ENCODE results near the gene PRSS27.

Gene PRSS27
- total RNA-seq, result 2.1 to 3.2 reads per million in 2 donors

GRCh38 chr16:2720064-2720457 lies at the start of gene PRSS27:
Gene PRSS27, minus strand, starts transcription at chr16:2720224. Its CDS starts 64 bp downstream, at chr16:2720160.
- no peak for DNase-seq

DNA sequence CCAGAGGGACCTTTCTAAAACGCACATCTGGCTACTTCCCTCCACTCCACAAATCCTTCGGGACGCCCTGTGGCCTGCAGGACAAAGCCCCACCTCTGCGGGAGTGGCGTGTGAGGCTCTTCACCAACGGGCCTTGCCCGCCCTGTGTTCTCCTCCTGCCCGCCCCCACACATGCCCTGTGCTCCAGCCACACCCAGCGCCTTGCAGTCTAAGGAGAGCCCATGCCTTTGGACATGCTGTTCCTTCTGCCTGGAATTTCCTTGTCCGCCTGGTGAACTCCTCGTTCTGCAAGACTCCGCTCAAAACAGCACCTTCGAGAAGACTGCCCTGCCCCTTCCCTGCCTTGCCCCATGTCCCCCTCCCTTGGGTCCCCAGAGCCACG lies 49.6 kb upstream of the PRSS27 start:
- DNase-seq, result no peak

DNA sequence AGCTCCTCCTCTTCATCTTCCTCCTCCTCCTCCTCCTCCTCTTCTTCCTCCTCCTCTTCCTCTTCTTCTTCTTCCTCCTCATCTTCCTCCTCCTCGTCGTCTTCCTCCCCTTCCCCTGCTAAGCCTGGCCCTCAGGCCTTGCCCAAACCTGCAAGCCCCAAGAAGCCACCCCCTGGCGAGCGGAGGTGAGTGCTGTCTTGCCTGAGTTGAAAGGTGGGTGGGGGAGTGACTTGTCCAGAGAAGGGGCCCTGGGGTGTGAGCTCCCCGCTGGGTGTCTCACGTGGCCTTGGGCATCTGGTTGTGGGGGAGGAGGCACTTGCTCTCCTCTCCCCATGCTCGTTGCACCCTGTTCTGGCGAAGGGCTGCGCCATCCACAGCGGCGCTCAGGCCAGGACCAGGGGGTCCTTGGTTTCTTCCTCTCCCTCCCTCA lies 49.1 kb upstream of the PRSS27 start:
- DNase-seq, result no peak

DNA sequence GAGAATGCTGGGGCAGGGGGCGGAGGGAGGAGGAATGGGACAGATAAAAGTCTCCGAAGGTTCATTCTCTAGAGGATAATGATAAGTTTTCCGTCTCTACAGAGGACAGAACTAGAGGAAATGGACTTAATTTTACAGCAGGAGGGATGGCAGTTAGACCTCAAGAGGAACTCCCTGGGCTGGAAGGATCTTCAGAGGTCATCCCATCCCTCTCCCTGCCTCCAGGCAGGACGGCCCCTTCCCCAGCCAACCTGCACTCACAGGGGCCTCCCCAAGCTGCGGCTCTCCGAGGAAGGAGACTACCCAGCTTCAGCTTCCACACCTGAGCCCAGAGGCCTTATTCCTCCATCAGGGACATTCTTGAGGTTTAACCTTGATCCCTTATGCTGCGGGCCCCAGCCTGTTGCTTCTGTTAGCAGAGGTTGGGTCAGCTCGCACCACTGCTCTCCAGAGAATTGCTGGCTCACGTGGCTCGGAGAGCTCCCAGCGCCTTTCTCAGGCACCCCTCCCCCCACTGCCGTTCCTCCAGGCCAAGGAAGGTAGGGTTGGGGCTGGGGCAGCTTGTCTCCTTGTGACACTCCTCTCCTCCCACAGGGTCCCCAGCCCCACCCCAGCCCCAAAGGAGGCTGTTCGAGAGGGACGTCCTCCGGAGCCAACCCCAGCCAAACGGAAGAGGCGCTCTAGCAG lies 48.5 kb upstream of the PRSS27 start:
- DNase-seq, result no peak

- no peak for DNase-seq
Observed at GRCh38 chr16:2767891-2768290, 47.9 kb upstream of the PRSS27 start.

DNA sequence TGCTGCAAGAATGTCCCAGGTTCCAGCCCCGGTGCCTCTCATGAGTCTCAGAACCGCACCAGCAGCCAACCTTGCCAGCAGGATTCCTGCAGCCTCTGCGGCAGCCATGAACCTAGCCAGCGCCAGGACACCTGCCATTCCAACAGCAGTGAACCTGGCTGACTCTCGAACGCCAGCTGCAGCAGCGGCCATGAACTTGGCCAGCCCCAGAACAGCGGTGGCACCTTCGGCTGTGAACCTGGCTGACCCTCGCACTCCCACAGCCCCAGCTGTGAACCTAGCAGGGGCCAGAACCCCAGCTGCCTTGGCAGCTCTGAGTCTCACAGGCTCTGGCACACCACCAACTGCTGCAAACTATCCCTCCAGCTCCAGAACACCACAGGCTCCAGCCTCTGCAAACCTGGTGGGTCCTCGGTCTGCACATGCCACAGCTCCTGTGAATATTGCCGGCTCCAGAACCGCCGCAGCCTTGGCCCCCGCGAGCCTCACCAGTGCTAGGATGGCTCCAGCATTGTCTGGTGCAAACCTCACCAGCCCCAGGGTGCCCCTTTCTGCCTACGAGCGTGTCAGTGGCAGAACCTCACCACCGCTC lies 47.2 kb upstream of the PRSS27 start:
- no peak for DNase-seq

GRCh38 chr16:2766430-2767139 lies 46.6 kb upstream of the PRSS27 start:
- DNase-seq, result no peak

DNA sequence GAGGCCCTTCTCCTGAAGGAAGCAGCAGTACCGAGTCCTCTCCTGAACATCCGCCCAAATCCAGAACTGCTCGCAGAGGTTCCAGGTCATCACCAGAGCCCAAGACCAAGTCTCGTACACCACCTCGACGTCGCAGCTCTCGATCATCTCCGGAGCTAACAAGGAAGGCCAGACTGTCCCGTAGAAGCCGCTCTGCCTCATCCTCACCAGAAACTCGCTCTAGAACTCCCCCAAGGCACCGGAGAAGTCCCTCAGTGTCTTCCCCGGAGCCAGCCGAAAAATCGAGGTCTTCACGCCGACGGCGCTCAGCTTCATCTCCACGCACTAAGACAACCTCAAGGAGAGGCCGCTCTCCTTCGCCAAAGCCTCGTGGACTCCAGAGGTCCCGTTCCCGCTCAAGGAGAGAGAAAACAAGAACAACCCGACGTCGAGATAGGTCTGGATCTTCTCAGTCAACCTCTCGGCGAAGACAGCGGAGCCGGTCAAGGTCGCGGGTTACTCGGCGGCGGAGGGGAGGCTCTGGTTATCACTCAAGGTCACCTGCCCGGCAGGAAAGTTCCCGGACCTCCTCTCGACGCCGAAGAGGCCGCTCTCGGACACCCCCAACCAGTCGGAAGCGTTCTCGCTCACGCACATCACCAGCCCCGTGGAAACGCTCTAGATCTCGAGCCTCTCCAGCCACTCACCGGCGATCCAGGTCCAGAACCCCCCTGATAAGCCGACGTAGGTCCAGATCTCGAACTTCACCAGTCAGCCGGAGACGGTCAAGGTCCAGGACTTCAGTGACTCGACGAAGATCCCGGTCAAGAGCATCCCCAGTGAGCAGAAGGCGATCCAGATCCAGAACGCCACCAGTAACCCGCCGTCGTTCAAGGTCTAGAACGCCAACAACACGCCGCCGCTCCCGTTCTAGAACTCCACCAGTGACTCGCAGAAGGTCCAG lies 45.7 kb upstream of the PRSS27 start:
- DNase-seq, result no peak

- DNase-seq, result no peak
Observed at GRCh38 chr16:2764718-2765117, 44.7 kb upstream of the PRSS27 start.

- no peak for DNase-seq
Observed at GRCh38 chr16:2763173-2763572, 43.1 kb upstream of the PRSS27 start.

GRCh38 chr16:2762711-2763110 lies 42.7 kb upstream of the PRSS27 start:
- no peak for DNase-seq

DNA sequence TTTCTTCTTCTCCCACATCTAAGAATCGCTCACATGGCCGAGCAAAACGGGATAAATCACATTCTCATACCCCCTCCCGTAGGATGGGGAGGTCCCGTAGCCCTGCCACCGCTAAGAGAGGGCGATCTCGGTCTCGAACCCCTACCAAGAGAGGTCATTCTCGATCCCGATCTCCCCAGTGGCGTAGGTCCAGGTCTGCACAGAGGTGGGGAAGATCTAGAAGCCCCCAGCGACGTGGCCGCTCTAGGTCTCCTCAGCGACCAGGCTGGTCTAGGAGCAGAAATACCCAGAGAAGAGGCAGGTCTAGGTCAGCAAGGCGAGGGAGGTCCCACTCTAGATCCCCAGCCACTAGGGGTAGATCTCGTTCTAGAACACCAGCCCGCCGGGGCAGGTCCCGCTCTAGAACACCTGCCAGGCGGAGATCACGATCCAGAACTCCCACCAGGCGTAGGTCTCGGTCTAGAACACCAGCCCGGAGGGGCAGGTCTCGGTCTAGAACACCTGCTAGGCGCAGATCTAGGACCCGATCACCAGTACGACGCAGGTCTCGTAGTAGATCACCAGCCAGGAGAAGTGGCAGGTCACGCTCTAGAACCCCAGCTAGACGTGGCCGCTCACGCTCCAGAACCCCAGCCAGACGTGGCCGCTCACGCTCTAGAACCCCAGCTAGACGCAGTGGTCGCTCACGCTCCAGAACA lies 42.0 kb upstream of the PRSS27 start:
- DNase-seq, result no peak

- DNase-seq, result no peak
Observed at GRCh38 chr16:2761472-2761871, 41.4 kb upstream of the PRSS27 start.

DNA sequence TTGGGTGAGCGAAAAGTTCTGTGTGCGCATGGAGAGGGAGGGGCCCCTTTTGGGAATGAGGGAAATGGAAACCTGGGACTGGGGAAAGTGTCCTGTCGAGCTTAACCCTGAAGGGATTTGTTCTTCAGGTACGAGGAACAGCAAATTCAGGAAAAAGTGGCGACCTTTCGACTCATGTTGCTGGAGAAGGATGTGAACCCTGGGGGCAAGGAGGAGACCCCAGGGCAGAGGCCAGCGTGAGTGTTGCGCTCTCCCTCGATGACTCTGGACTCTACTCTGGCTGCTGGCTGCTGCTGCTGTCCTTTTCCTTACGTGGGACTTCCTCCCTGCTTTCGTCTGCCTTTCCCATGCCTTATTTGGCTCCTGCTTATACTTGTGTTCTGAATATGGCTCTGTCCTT lies 37.3 kb upstream of the PRSS27 start:
- no peak for DNase-seq

DNA sequence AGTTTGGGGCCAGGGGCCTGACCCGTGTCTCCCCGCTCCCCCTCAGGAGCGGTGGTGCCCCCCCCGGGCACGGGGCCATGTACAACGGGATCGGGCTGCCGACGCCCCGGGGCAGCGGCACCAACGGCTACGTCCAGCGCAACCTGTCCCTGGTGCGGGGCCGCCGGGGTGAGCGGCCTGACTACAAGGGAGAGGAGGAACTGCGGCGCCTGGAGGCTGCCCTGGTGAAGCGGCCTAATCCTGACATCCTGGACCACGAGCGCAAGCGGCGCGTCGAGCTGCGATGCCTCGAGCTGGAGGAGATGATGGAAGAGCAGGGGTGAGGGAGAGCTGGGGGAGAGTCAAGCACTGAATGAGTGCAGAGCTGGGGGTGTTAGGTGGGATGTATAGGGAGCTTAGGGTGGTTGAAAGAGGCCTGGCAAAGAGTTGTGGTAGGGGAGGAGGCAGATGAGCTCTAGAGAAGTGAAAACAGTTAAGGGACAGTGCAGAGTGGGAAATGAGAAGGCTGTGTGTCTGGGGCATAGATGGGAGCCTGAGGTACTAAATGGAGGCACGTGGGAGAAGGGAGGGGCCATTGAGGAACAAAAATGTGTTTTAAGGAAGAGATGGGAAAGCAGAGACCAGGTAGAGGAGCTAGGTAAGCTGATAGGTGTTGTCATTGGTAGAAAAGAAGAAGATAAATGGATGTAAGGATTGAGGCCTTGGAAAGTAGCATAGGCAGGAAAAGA lies 36.4 kb upstream of the PRSS27 start:
- DNase-seq, result no peak

DNA sequence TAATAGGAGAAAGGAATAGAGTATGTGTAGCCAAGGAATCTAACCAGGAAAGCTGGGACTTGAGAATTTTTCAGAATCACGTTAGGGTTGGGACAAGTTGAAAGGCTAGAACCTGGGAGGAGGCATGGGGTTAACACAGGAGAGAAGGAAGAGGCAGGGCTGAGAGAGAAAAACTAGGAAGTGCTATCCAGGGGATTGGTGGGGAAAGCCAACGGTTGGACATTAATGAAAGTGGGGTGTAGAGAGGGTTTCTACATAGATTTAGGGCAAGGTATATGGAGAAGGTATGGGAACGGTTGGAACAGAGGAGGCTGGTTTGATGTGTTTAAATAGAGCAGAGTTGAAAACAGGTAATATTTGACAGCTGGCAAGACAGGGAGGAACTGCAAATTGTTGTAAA lies 35.1 kb upstream of the PRSS27 start:
- DNase-seq, result no peak

DNA sequence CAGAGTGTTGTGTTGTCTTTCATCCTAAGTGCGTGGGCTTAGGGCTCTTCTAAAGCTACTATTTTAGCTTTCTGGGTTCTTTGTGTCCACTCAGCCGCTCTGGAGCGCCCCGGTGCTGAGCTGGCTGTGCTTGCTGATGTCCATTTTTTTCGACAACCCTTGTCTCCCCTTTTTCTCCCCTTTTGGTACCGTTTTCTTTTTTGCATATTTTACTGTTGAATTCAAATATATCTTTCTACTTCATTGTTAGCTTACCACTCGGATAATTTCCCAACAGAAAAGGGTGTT lies 33.7 kb upstream of the PRSS27 start:
- no peak for DNase-seq

DNA sequence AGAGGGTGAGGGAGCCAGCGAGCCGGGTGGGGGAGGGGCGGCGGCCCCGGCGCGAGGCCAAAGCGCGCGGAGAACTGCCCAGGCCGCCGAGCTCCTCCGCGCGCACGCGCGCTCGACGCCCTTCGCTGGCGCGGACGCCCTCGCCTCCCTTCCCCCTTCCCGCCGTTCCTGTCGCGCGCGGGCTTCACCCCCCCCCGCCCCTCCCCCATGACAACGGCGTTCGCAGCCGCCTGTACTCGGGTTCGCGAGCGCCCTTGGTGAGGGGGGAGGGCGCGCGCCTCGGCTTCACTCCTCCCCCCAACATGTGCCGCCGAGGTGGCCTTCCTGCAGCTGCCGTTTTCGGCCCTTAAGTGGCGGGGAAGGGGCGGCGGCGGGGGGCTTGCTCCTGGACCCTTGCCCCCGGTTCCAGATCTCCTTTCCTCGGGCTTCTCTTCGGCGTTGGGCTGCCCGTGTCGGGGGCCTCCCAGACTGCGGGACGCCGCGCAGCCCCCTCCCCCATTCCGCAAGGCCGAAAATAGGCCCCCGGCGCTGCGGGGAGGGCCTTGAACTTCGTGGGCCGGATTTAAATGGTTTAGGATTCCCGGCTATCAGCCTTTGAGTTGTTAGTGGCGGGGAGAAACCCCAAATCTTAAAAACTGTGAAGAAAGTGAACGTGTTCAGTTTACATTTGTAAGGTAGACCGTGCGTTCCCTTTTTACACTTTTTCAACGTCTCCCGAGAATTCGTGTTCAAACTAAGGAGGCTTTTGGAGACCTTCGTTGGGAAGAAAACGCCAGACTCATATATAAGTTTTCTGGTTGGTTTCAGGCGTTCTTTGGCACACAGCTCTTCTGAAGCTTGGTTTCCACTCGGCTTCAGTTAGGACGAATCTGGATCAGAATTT lies 33.1 kb upstream of the PRSS27 start:
- DNase-seq, result no peak

DNA sequence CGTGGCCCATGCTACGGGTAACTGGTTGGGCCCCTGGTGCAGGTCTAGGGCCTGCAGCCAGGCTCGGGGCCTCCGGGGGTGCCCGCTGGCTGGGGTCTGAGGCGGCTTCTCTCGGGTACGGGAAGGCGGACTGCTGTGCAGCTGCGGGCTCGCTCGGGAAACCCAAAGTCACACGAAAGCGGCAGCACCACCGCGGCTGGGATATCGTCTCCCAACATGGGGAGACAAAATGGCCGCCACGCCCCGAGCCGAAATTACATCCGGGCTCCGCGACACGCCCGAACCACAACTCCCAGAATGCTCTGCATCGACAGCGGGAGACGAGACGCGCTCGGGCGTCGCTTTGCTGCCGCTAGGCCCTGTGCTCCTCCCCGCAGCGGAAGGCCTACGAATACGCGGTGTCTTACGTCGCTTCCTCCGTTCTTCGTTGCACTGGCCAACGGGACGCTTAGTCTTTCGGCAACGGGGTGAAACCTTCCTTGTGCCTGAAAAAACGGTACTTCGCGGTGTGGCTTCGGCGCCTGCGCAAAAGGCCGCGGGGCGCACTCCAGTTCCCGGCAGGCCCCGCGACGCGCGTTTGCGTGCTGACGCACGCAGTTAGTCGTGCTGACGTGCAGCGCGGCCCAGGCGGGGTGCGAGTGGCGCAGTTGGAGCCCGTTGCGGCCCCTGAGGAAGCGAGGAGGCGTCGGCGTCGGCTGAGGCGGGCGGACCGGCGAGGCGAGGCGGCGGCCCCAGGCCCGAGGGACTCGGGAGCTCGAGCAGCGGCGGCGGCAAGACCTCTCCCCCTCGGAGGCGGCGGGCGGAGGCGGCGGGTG lies 32.2 kb upstream of the PRSS27 start, which contains the start of gene SRRM2:
SRRM2 (plus strand) TSS at position 604 of the 815 bp plus-strand sequence. CDS start 3,727 bp downstream, outside the sequence.
- DNase-seq, result peak; percentile 88

GRCh38 chr16:2751577-2752034 lies 31.6 kb upstream of the PRSS27 start:
- DNase-seq, result no peak

Data from activated gamma-delta T cell (primary cell).